HK-2 (cell line): Measurements from ENCODE around the gene VSIG10L.
A peak's percentile ranks its signal among the peaks of the same experiment; 100 is the strongest.

Experiments used
- DNase-seq: peaks from one replicate; pipeline ENCODE4 v3.0.0-alpha.2; 2018; ENCODE audit not compliant: unreplicated experiment

Gene VSIG10L

GRCh38 chr19:51338563-51339312, 3.2 kb downstream of the VSIG10L start:
- peak; percentile 85 for DNase-seq

GRCh38 chr19:51337861-51338562, 3.9 kb downstream of the VSIG10L start:
- DNase-seq = no peak

GRCh38 chr19:51337141-51337860, 4.6 kb downstream of the VSIG10L start:
- DNase-seq = no peak

DNA sequence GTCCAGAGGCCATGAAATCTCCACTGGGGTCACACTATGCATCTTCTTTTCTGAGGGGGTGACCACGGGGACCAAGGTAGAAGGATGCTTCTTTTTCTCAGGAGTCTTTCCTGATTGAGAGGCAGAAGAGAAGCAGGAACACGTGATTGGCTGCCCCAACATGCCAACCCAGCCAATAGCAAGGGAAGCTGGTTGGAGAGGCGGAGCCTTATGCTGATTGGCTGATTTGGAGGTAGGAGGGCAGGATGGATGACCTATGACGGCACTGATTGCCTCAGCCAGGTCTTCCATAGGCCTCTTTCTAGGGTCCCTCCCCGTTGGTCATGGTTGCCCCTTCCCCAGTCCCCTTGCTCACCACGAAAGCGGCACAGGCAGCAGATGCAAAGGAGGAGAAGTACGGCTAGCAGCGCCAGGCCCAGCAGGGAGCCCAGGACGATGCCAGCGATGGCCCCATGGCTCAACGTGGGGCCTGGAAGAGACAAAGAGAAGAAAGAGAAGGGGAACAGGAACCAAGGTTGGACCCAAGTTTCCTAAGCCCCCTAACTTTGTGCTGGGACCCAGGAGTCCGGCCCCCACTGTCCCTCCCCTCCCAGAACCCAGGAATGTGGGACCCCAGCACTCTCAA, 8.0 kb downstream of the VSIG10L start:
- DNase-seq = no peak

GRCh38 chr19:51331716-51332115, 10.2 kb downstream of the VSIG10L start:
- DNase-seq = no peak

GRCh38 chr19:51331193-51331592, 10.7 kb downstream of the VSIG10L start:
- no peak for DNase-seq

DNA sequence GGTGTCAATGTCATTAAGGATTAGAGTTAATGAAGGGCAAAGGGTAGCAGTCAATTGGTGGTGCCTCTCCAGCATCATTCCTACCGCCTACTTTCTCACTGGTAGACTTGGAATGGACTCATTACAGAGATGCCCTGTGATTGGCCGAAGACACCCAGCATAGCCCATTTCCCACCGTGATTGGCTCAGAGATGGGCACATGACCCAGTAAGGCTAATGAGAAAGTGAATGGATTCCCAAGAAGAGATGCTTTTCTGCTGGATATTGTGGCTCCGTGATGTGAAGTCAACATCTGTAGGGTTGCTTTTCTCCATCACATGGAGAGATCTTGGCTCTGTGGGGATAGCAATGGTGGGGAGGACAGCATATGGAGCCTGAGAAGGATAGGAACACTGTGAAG, 11.6 kb downstream of the VSIG10L start:
- DNase-seq = no peak

- DNase-seq = no peak
These were observed 12.5 kb downstream of the VSIG10L start for GRCh38 chr19:51329411-51329810.

- peak; percentile 88 for DNase-seq
These were observed 14.6 kb downstream of the VSIG10L start for GRCh38 chr19:51327066-51328001.

DNA sequence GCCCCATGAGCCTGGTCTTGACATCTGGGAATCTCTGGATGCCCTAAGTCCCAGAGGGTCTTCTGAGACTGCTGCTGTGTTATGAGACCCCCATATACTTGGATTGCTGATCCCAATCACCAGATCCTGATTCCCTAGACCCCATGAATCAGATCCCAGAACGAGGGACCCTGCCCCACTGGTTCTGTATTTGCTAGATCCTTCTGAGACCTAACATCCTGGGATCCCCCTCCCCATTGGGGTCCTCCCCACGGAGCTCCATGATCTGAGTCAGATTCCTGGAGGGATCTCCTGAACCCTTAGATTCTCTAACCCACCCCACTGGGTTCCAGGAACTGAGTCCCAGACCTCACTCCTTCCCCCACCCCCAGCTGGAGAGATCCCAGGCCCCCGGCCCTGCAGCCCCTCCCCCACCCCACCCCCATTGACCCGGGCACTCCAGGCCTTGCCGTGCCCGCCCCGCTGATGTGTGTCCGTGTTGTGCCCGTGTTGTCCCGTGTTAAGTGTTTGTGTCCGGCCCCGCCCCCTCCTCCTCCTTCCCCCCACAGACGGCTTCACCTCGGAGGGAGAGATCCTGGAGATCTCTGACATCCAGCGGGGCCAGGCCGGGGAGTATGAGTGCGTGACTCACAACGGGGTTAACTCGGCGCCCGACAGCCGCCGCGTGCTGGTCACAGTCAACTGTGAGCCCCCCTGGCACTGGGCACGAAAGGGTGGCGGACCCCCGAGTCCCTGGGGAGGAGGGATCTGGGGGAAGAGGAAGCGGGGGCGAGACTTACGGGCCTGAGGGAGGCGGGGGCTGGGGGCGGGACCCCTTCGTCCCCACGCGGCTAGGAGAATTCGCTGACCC, 15.5 kb downstream of the VSIG10L start:
- DNase-seq = no peak

GRCh38 chr19:51325161-51325976, 16.6 kb downstream of the VSIG10L start:
- no peak for DNase-seq

GRCh38 chr19:51324167-51324481, 17.8 kb downstream of the VSIG10L start:
- no peak for DNase-seq

- DNase-seq = no peak
These were observed 18.3 kb downstream of the VSIG10L start for GRCh38 chr19:51323481-51324166.

DNA sequence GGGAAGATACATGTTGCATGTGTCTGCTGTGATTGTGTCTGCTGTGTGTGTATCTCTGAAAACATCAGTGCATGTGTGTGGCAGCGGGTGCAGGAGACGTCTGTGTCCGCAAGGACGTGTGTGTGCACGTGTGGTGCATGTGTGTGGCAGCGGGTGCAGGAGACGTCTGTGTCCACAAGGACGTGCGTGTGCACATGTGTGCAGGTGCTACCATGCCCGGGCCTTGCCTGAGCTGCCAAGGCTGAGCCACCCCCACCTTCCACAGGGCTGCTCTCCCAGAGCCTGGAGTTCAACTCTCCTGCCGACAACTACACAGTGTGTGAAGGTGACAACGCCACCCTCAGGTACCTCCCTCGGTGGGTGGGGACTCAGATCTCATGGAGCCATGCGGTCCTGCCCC, 20.1 kb downstream of the VSIG10L start:
- no peak for DNase-seq

DNA sequence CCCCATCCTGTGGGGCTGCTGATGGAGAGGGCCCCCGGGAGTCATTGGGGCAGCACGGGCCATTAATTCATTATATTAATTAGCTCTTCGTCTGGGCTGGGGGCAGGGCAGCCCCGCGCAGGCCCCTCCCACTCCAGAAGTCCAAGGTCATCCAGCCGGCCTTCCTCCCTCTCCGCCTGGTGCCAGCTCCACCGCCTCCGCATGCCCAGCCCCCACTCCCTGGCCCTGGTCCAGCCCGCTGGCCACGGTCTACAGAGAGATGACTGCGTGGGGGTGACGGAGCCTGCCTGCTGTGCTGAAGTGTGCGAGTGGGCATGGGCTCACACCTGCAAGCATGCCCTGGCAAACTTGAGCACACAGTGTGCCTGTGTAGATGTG, 21.7 kb downstream of the VSIG10L start:
- no peak for DNase-seq

GRCh38 chr19:51319649-51320279, 22.2 kb downstream of the VSIG10L start:
- DNase-seq = no peak

DNA sequence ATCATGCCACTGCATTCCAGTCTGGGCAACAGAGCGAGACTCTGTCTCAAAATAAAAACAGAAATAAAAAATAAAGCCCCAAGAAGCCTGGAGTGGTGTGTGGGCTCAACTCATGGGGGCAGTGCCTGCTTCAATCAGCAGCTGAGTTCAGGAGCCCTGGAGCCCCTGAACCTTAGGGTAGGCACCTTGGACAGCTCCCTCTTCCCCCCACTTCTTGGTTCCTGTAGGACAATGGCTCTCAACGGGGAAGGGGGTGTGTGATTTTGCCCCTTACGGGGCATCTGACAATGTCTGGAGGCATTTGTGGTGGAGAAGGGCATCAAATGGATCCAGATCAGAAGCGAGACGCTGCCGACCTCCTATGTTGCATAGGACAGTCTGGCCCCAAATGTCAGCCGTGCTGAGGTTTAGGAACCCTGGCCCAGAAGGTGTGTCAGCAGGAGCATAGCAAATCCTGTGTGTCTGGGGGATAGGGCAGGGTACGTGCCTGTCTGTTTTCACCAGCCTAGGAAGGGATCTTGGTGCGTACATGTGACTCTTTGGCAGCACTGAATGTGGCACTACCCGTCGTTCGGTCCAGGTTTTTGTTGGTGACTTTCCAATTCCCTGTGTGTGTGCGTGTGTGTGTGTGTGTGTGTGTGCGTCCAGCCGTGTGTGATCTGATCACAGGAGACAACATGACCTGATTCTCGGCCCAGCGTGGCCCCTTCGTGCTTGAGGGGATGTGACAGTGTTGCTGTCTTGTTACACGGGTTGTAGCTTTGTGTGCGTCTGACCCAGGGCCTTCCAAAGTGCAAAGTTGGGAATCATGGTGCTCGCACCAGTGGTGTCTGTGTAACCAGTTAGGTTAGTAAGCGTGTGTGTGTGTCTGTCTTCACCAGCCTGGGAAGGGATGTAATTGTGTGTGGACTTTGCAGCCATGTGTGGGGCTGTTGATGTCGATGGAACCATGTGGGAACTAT, 23.0 kb downstream of the VSIG10L start:
- DNase-seq = no peak
